HAP-1 (cell line): ENCODE measurements around the gene NUDT19.

Experiments used
- DNase-seq, 2 experiments: peaks; one replicate each; pipeline ENCODE4 v3.0.0-alpha.2; 2016 to 2020; ENCODE audit warnings: low spot score in 2 of 2
- H3K27me3 ChIP-seq: fragments of 250-450 bp; sonication (Bioruptor Pico); 2 replicates; pipeline ENCODE4 v1.5.1; 2020; ENCODE audit warnings: low read depth, mild to moderate bottlenecking, moderate library complexity
- H3K36me3 ChIP-seq: fragments of 250-450 bp; sonication (Bioruptor Pico); replicated peaks from 2 replicates; pipeline ENCODE4 v1.5.1; 2020; ENCODE audit warnings: mild to moderate bottlenecking
- H3K4me1 ChIP-seq: fragments of 250-450 bp; sonication (Bioruptor Pico); 2 replicates; pipeline ENCODE4 v1.5.1; 2020; ENCODE audit warnings: mild to moderate bottlenecking
- H3K4me3 ChIP-seq: fragments of 250-450 bp; sonication (Bioruptor Pico); 2 replicates; pipeline ENCODE4 v1.5.1; 2020; ENCODE audit warnings: mild to moderate bottlenecking, moderate library complexity
- H3K9me3 ChIP-seq: fragments of 250-450 bp; sonication (Bioruptor Pico); 2 replicates; pipeline ENCODE4 v1.5.1; 2020; ENCODE audit warnings: mild to moderate bottlenecking, moderate library complexity
- in situ Hi-C: fragments of 300-500 bp; cut with MboI; formaldehyde crosslinking; loops from 3 replicates; pipeline ENCODE4 v1.14.3; 2020; ENCODE audit warnings: low sequenced_read_pairs, inconsistent platforms, mixed read lengths

The NUDT19 gene

GRCh38 chr19:32662186-32662585 is 29.4 kb upstream of the NUDT19 start:
- in situ Hi-C loops, result no loop called here
- DNase-seq, result no peak
- H3K4me3 ChIP-seq, result no peak overlapping the region
- H3K27me3 ChIP-seq, result no peaks in the 10 kb centered on the region
- H3K4me1 ChIP-seq, result no peaks in the 10 kb centered on the region
- H3K9me3 ChIP-seq, result no peaks in the 10 kb centered on the region
- peaks cover 20% of the 10 kb centered on the region for H3K36me3 ChIP-seq

- Histone ChIP-seq H3K4me1 (no peaks in the 10 kb centered on the region), H3K36me3 (peaks cover 12% of the 10 kb centered on the region), H3K4me3 (no peak overlapping the region), H3K9me3 (no peaks in the 10 kb centered on the region), H3K27me3 (no peaks in the 10 kb centered on the region)
- no peak for DNase-seq
- in situ Hi-C loops, result no loop called here
Measured at GRCh38 chr19:32666084-32666483, 25.5 kb upstream of the NUDT19 start.

- H3K4me1 ChIP-seq, result no peaks in the 10 kb centered on the region; the same call in 1 of the 2 replicates
- H3K36me3 ChIP-seq, result peaks cover 12% of the 10 kb centered on the region
- DNase-seq, result no peak
- in situ Hi-C loops, result no loop called here
- no peak overlapping the region for H3K4me3 ChIP-seq
- H3K27me3 ChIP-seq, result no peaks in the 10 kb centered on the region
- H3K9me3 ChIP-seq, result no peaks in the 10 kb centered on the region
Measured at GRCh38 chr19:32669310-32669709, 22.3 kb upstream of the NUDT19 start.

DNA sequence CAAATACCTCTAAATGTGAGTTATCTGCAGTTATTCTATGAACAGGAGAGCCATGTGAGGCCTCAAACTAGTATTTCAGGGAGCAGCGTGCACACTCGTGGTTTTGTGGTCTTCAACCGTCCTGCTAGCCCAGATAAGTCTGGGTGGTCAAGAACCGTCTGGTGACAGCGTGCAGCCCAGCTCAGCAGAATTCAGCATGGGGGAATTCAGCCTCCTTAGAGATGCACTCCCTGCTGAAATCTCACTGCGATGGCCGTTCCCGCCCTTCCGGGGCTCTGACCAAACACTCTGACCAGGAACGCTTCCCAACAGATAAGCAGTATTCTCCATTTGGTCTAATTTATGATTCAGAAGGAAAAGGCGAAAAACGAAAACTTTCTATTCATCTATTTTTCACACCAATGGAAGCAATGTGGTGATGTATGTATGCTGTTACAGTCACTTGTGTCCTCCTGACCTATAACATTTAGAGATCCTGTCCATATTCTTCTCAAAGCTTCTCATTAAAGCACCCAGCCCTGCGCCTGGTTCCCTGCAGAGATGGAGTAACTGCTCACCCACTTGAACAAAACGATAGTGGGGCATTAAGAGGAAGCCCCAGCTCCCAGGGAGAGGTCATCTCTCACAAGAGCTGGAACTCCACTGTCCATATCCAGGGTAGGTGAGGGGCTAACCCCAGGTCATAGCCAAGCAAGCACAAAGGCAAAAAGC is 19.6 kb upstream of the NUDT19 start:
- Histone ChIP-seq H3K4me3 (no peak overlapping the region), H3K36me3 (peaks cover 4% of the 10 kb centered on the region; the same call in 1 of the 2 replicates), H3K9me3 (no peaks in the 10 kb centered on the region), H3K4me1 (peaks cover 5% of the 10 kb centered on the region), H3K27me3 (no peaks in the 10 kb centered on the region)
- in situ Hi-C loops, result no loop called here
- no peak for DNase-seq

GRCh38 chr19:32672841-32673240 is 18.8 kb upstream of the NUDT19 start:
- Histone ChIP-seq H3K9me3 (no peaks in the 10 kb centered on the region), H3K27me3 (no peaks in the 10 kb centered on the region), H3K36me3 (no peaks in the 10 kb centered on the region), H3K4me1 (peaks cover 11% of the 10 kb centered on the region), H3K4me3 (no peak overlapping the region)
- DNase-seq, result no peak
- in situ Hi-C loops, result no loop called here

- H3K27me3 ChIP-seq, result no peaks in the 10 kb centered on the region
- H3K36me3 ChIP-seq, result no peaks in the 10 kb centered on the region
- DNase-seq, result no peak
- in situ Hi-C loops, result no loop called here
- H3K4me3 ChIP-seq, result peak overlapping the region; percentile 87; the same call in 1 of the 2 replicates
- no peaks in the 10 kb centered on the region for H3K9me3 ChIP-seq
- H3K4me1 ChIP-seq, result peaks cover 17% of the 10 kb centered on the region
Measured at GRCh38 chr19:32673573-32673972, 18.0 kb upstream of the NUDT19 start.

DNA sequence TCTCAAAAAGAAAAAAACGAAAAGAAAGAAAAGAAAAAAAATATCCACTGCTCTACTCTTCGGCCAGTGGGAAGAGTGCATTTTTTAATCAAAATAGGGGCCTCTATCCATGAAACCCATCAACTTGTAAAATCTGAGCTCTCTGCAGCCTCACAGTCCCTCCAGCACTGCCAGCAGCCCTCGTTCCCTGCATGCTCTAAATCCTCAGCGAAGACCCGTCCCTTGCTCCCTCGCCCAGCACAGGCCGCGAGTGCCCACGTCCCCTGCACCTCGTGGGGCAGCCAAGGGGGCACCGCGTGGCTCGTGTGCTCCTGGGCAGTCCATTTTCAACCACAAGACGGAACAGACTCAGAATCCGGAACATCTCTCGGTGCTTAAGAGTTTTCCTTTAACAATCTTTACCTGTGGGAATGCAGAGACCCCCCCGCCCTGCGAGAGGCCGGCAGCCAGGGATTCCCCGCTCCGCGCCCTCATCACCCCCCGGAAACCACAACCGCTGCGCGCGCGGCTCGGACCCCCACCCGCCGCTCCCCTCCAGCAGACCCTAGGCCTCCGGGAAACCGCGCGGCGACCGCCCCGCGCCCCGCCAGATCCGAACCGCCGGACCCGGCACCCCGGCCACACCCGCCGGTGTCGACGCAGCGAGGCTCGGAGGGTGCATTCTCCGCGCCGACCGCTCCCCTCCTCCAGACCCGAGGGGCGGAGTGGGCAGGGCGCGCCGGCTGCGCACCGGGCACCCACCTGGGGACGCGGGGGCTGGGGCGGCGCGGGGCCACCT is 17.3 kb upstream of the NUDT19 start:
- in situ Hi-C loops, result no loop called here
- Histone ChIP-seq H3K4me3 (peak overlapping the region; percentile 87), H3K9me3 (no peaks in the 10 kb centered on the region), H3K4me1 (peaks cover 19% of the 10 kb centered on the region), H3K36me3 (no peaks in the 10 kb centered on the region), H3K27me3 (no peaks in the 10 kb centered on the region)
- peak; percentile 4 to 41 for DNase-seq

DNA sequence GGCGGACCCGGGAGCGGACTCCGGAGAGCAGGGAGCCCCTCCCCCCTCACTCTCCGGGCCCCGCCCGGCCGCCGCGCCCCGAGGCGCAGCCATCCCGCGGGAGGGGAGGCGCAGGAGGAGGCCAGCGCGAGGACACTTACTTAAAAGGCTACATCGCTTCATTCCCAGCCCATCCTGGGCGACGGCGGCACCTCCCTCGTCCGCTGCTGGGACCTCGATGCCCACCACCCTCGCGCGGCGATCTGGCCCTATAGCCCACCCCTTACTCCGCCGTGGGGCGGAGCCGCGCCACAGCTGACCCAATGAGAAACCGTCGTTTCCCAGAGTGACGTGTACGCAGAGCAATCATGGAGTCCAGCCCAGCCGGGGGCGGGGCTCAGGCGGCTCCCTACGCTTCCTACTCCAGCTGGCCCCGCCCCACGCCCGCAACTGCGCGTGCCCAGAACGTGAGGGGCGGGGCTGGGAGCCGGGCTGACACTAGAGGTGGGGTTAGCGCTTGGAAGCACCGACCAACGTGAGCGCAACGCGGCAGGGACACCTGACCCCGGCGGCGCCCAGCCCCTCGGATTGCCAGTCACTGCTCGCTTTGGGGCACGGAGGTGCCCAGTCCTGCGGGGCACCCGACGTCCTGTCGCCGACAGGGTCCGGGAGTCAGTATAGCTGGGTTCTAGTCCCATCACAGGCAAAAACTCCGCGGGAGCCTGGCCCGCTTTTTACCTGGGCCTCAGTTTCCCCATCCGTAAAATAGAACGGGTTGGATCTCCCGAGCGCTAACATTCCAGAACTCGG is 16.5 kb upstream of the NUDT19 start, which contains the start of gene ANKRD27:
TSS of gene ANKRD27 (minus strand) at position 250 of the 789 bp plus-strand sequence. CDS start 16,165 bp downstream, outside the sequence.
- H3K9me3 ChIP-seq, result no peaks in the 10 kb centered on the region
- in situ Hi-C loops, result loop anchor here (25.0 kb wide), 1 partner anchor 512 kb away; the partner anchor contains the start of gene LRP3
- no peaks in the 10 kb centered on the region for H3K36me3 ChIP-seq
- H3K27me3 ChIP-seq, result no peaks in the 10 kb centered on the region
- peaks cover 19% of the 10 kb centered on the region for H3K4me1 ChIP-seq
- DNase-seq, result peak; percentile 93 to 98
- peak within 1 kb of the TSS; percentile 87 for H3K4me3 ChIP-seq

DNA sequence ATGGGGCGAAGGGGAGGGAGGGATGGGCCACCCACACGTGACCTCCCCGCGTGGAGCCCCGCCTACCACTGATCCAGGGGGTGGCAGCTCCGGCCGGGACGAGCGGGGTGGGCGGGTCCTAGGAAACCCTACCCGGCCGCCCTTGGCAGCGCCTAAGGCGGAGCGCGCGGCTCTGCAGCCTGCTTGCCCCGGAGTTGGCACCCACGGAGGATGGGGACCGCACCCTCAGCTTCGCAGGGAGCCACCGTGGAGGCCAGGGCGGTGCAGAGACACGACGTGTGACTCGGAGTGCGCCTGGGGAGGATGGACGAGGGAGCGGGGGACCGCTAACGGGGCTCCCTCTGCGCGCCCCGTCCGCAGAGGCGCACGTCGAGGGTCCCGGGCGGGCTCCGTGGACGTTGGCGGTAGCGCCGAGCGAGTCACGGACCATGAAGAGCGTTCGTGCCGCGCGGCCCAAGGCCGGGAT is 15.9 kb upstream of the NUDT19 start, which contains the start of gene RGS9BP:
TSS of gene RGS9BP (plus strand) at position 129 of the 466 bp plus-strand sequence. CDS start 416 bp downstream, outside the sequence.
- peaks cover 19% of the 10 kb centered on the region for H3K4me1 ChIP-seq
- in situ Hi-C loops, result loop anchor here (25.0 kb wide), 1 partner anchor 512 kb away; the partner anchor contains the start of gene LRP3
- H3K4me3 ChIP-seq, result peak within 1 kb of the TSS; percentile 87
- DNase-seq, result peak; percentile 66 to 92
- H3K36me3 ChIP-seq, result no peaks in the 10 kb centered on the region
- H3K9me3 ChIP-seq, result no peaks in the 10 kb centered on the region
- no peaks in the 10 kb centered on the region for H3K27me3 ChIP-seq

- no peaks in the 10 kb centered on the region for H3K9me3 ChIP-seq
- peaks cover 19% of the 10 kb centered on the region for H3K4me1 ChIP-seq
- H3K27me3 ChIP-seq, result no peaks in the 10 kb centered on the region
- in situ Hi-C loops, result loop anchor here (25.0 kb wide), 1 partner anchor 511 kb away; the partner anchor contains the start of gene LRP3
- H3K36me3 ChIP-seq, result no peaks in the 10 kb centered on the region
- peak overlapping the region; percentile 87 for H3K4me3 ChIP-seq
- DNase-seq, result peak in 1 of 2 experiments; percentile 29
Measured at GRCh38 chr19:32676186-32676894, 15.3 kb upstream of the NUDT19 start.

DNA sequence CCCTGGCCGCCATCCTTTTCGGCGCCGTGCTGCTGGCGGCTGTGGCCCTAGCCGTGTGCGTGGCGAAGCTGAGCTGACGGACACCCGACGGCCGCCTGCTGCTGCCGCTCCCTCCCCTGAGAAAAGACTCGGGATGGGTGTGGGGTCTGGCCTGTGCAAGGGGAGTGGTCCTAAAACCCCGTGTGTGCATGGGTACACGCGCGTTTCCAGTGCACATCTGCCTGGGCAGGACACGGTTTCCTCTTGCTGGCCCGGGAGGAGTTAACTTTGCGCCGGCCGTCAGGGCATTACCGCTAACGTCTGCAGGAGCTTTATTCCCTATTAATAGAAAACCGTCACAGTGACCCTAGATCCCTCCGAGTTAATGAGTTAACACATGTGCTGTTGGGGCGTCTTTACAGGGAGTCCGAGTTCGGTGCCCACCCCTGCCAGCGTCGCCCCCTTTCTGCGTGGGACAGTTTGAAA is 14.7 kb upstream of the NUDT19 start:
- in situ Hi-C loops, result loop anchor here (25.0 kb wide), 1 partner anchor 510 kb away; the partner anchor contains the start of gene LRP3
- Histone ChIP-seq H3K36me3 (no peaks in the 10 kb centered on the region), H3K4me3 (peak overlapping the region; percentile 87), H3K27me3 (no peaks in the 10 kb centered on the region), H3K4me1 (peaks cover 19% of the 10 kb centered on the region), H3K9me3 (no peaks in the 10 kb centered on the region)
- DNase-seq, result peak in 1 of 2 experiments; percentile 29

DNA sequence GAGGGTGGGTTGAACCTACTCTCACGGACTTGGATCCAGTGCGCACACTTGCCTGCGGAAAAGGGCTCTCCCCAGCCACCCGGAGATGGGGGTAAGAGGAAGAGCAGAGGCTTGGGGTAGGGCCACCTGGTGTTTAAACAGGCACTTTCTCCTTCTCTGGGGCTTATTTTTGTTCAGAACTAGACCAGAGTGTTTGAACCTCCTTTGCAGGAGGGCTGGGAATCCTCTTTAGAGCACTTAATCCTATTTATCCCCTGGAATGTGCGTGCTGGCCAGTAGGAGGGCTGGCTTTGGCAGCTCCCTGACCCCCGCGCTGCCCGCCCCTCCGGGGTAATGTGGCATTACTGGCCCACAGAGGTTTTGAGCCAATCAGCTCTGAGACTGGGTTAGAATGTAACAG is 14.0 kb upstream of the NUDT19 start:
- in situ Hi-C loops, result loop anchor here (25.0 kb wide), 1 partner anchor 510 kb away; the partner anchor contains the start of gene LRP3
- peak; percentile 94 to 96 for DNase-seq
- Histone ChIP-seq H3K27me3 (no peaks in the 10 kb centered on the region), H3K9me3 (no peaks in the 10 kb centered on the region), H3K4me1 (peaks cover 19% of the 10 kb centered on the region), H3K4me3 (peak overlapping the region; percentile 87), H3K36me3 (no peaks in the 10 kb centered on the region)
